Inferior parietal cortex (tissue), 1 donor: ENCODE measurements around the gene ZDHHC18.

Experiments used
- DNase-seq: peaks from one replicate; pipeline ENCODE4 v3.0.0-alpha.2; 2016; ENCODE audit errors: extremely low spot score

The ZDHHC18 gene

GRCh38 chr1:26900001-26900814 lies 73.7 kb downstream of the ZDHHC18 start, which contains the start of gene GPATCH3:
TSS of gene GPATCH3 (minus strand) at chr1:26900467. CDS start at chr1:26900442, 25 bp downstream.
- DNase-seq: peak; percentile 94

DNA sequence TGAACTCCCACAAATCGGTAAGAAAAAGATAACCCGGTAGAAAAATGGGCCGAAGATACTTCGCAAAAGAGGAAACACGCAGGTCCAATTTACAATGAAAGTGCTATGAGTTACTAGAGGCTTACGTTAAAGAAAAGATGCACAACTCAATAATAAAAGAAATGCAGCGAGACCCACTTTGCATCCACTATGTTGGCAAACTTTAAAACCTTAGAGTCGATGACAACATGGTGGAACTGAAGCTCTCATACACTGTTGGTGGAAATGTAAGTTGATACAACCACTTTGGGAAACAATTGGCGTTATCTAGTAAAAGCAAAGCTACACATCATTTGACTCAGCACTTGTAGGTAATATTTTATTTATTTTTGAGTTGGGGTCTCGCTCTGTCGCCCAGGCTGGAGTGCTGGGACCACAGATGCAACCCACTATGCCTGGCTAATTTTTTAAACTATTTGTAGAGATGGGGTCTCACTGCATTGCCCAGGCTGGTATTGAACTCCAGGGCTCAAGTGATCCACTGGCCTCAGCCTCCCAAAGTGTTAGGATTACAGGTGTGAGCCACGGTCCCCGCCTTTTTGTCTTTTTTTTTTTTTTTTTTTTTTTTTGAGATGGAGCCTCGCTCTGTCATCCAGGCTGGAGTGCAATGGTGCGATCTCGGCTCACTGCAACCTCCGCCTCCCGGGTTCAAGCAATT lies 74.5 kb downstream of the ZDHHC18 start:
- no peak for DNase-seq
